ENCODE measurements around the gene RAB4A.

Gene RAB4A, protein sequence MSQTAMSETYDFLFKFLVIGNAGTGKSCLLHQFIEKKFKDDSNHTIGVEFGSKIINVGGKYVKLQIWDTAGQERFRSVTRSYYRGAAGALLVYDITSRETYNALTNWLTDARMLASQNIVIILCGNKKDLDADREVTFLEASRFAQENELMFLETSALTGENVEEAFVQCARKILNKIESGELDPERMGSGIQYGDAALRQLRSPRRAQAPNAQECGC

GRCh38 chr1:229270547-229271447 lies at the start of gene RAB4A:
TSS of gene RAB4A (plus strand) at chr1:229271111. CDS start at chr1:229271340, 229 bp downstream.
- in situ Hi-C loops (cut with MboI; ENCODE audit: low sequenced_read_pairs): no loop called here

DNA sequence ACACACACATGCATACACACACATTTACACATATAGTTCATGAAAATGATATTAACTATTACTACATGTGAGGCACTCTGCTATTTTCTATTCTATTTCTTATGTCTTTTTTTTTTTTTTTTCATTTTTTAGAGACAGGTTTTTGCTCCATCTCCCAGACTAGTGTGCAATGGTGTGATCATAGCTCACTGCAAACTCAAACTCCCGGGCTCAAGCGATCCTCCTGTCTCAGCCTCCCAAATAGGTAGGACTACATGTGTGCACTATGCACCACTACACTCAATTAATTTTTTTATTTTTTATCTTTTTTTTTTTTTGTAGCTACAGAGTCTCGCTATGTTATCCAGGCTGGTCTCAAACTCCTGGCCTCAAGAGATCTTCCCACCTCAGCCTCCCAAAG lies 48.8 kb upstream of the RAB4A start:
- in situ Hi-C loops (cut with MboI; ENCODE audit: low sequenced_read_pairs): no loop called here

DNA sequence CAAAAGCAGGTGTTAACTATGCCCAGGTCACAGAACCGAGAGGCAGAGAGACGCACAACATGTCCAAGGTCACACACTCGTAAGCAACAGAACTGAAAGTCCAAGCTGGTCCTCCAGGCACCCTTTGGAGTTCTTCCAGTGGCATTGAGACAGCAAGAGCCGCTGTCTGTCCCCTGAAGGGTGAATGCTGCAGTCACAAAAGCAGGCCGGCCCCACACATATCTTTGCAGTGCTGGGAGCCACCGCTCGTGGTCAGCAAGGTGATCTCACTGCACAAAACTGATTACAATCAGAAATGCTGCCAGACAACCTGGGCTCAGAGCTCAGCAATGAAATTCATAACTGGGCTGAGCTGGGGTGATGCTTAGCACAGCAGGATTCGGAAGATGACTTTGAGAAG lies 47.4 kb upstream of the RAB4A start:
- in situ Hi-C loops (cut with MboI; ENCODE audit: low sequenced_read_pairs): no loop called here

- in situ Hi-C loops (cut with MboI; ENCODE audit: low sequenced_read_pairs): no loop called here
These were observed 46.6 kb upstream of the RAB4A start for GRCh38 chr1:229224308-229224707.

- in situ Hi-C loops (cut with MboI; ENCODE audit: low sequenced_read_pairs): no loop called here
These were observed 45.6 kb upstream of the RAB4A start for GRCh38 chr1:229225331-229225782.

DNA sequence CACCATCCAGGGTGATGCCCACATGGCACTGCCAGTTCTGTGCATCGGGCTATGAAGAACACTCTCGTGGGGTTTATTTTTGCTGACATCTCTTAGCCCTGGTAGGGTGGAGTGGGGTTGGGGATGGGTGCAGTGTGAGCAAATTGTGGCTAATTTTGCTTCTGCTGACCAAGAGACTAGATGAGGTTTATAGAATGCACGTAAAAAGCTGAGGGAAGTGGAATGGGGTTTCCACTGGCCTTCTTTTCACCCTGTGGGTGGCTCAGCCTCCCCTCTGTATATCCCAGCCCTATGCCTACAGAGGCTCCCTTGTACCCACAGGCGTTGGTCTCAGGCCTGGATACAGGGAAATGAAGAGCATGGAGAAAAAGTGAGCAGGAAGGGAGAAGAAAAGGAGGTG lies 44.1 kb upstream of the RAB4A start:
- in situ Hi-C loops (cut with MboI; ENCODE audit: low sequenced_read_pairs): no loop called here

- in situ Hi-C loops (cut with MboI; ENCODE audit: low sequenced_read_pairs): no loop called here
These were observed 43.5 kb upstream of the RAB4A start for GRCh38 chr1:229227298-229227919.

DNA sequence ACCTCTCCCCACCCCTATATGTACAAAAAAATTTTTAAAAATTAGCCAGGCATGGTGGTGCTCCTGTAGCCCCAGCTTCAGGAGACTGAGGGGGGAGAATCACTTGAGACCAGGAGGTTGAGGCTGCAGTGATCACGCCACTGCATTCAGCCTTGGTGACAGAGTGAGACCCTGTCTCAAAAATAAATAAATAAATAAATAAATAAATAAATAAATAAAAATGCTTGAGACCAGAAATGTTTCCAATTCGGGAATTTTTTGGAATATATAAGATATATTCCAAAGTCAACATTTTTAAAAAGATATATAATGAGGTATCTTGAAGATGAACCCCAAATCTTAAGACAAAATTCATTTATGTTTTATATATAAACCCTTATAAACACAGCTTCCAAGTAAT lies 42.4 kb upstream of the RAB4A start:
- in situ Hi-C loops (cut with MboI; ENCODE audit: low sequenced_read_pairs): no loop called here

- in situ Hi-C loops (cut with MboI; ENCODE audit: low sequenced_read_pairs): no loop called here
These were observed 41.7 kb upstream of the RAB4A start for GRCh38 chr1:229229137-229229720.

DNA sequence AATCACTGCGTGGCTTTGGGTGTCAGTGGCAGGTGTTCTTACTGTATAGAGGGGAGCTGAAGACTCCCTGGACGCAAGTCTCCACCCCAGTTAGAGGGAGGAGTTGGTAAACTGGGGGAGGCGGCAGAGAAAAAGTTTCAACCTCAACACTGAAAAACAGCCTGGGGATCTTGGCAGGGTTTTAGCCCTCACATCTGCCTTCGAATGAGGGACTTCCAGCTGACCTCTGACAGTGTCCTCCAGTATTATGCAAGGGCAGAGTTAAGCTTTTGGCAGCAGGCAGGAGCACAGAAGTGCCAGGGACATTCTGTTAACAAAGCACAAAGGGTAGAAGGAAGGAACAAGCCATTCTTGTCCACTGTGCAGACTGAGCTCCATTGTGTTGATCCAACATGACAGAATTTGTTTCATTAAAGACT lies 41.2 kb upstream of the RAB4A start:
- in situ Hi-C loops (cut with MboI; ENCODE audit: low sequenced_read_pairs): no loop called here

DNA sequence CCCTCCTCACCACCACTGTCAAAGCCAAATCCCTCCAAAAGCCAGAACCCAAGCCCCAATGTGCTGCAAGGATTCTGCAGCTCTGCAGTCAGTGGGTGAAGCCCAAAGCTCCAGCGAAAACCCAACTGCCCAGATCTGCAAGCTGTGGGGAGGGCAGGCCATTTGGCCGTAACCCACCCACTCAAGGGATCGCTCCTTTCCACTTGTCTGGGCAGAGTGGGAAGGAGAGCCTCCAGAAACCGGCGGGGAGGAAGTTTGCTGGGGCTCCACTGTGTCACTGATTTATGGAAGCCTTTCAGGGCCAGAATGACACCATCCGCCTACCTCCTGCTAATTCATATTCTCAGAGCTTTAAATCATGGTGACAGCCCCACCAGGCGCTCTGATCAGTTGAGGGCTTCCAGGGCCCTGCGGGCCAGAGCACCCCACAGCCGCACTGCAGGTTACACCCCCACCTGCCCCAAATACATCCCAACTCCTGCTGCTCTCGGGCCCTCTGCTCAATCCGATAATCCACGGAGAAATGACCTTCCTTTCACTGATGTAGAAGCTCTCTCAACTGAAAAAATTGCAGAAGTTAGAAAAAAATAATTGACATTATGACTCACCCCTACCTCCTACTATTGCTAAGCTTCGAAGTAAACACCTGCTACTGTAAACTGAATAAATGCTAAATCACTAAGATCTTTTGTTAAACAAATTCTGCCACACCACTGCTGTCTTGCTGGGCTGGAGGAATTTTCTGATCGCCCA lies 40.6 kb upstream of the RAB4A start:
- in situ Hi-C loops (cut with MboI; ENCODE audit: low sequenced_read_pairs): no loop called here

- in situ Hi-C loops (cut with MboI; ENCODE audit: low sequenced_read_pairs): no loop called here
These were observed 39.8 kb upstream of the RAB4A start for GRCh38 chr1:229230893-229231753.

DNA sequence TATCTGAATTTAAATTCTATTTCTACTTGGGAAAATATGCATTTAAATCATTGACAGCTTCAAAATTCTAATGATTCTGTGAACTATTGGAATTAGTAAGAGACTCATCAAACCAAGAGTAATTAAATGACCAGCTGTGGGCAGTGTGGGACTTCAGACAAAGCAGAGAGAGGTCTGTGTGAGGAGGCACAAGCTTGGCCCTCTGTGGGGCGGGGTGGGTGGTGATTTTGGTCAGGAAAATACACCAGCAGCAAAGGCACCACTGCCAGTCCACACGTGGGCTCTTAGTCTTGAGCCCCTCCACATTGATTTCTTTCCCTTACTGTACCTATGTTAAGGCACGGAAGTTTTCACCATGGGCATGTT lies 39.2 kb upstream of the RAB4A start:
- in situ Hi-C loops (cut with MboI; ENCODE audit: low sequenced_read_pairs): no loop called here

DNA sequence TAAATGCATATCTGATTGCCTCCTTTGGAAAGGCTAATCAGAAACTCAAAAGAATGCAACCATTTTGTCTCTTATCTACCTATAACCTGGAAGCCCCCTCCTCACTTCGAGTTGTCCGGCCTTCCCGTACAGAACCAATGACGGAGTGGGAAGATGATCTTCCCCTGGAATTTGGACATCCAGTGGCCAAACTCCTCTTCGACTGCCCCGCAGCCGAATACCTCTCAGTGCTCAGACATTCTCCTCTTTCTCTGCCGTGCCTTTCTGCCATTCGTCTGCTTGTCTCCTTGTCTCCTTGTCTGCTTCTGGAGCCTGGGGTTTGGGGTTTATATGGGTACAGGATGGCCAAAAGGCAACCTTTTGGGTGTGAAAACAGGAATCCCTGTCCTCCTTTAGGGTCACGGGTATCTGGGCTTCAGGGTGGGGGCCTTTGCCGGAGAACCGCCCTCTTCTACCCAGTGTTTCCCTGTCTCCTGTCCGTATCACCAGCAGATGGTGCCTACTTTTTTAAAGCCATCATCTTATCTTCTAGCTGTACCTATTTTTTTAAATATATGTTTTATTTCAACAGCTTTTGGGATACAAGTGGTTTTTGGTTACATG lies 35.9 kb upstream of the RAB4A start:
- in situ Hi-C loops (cut with MboI; ENCODE audit: low sequenced_read_pairs): no loop called here

GRCh38 chr1:229237320-229237719 lies 33.6 kb upstream of the RAB4A start:
- in situ Hi-C loops (cut with MboI; ENCODE audit: low sequenced_read_pairs): no loop called here

DNA sequence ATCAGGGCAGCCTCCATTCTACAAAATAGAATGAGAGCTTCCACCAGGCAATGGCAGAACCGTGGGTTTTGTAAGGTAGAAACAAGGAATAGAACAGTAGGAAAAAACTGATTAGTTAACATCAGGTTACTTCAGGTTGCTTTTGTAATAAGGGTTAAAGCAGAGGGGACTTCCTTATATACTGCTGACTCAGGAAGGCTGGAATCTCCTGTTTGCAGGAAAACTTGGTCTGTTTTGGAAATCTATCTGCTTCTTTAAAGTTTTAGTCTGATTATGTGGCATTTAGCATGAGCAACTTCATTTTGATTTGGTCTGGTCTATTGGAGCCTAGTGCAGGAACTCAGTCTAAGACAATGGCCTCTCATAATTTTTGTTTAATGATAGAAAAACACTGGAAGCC lies 32.7 kb upstream of the RAB4A start:
- in situ Hi-C loops (cut with MboI; ENCODE audit: low sequenced_read_pairs): no loop called here

DNA sequence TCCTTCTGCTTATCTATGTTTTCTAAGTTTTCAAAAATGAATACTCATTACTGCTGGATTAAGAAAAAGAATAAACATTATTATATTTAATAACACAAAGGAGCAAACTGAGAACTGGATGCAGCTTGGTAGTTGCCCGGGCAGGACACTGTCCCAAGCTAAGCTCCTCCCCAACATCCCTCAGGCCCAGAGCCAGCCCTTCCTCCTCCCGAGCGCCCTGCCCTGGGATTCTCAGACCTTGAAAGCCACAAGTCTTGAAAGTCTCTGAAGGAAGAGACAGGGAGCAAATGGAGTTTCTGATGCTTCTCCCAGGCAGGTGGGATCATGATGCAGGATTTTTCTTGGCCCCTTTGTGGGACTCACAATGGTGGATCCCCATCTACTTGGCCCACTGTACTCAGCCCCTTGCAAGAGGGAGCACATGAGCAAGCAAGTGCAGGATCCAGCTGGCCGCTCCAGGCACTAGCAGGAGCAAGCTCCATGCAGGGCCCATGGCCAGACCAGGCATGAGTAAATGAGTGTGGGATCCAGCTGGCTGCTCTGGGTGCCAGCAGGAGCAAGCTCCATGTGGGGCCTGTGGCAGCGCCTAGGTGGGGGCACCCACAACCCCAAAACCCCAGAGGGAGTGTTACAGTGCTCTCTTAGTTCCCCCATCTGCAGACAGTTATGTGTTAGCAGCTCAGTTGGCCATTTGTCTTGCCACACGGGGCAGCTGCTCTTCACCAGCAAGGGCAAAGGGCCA lies 32.1 kb upstream of the RAB4A start:
- in situ Hi-C loops (cut with MboI; ENCODE audit: low sequenced_read_pairs): no loop called here

- in situ Hi-C loops (cut with MboI; ENCODE audit: low sequenced_read_pairs): no loop called here
These were observed 30.4 kb upstream of the RAB4A start for GRCh38 chr1:229240532-229240931.

DNA sequence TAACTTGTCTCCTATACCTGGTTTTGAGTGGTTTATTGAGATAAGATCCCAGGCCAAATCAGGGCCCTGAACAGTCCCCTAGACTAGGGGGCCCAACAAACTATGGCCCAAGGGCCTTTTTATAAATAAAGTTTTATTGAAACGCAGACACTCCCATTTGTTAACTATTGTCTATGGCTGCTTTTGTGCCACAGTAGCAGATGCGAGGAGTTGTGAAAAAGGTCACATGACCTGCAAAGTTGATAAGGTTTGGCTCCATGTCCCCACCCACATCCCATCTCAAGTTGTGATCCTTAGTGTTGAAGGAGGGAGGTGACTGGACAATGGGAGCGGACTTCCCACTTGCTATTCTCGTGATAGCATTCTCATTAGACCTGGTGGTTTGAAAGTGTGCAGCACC lies 29.5 kb upstream of the RAB4A start:
- in situ Hi-C loops (cut with MboI; ENCODE audit: low sequenced_read_pairs): no loop called here

Data from HL-60/S4 treated with phorbol 12-myristate 13-acetate at 8.2 ng/mL for 4 days and 3 days (cell line).